LHCN-M2 (cell line): ENCODE data around the gene SNX1. TPM values are rescaled to one million over a fixed set of nuclear protein-coding genes. Genes with fewer than 3 reads are reported as not detected.
"Not testable (repeated sequence)": the region's sequence is repeated elsewhere in the genome, so short reads cannot be mapped to it uniquely, and the experiment has no call there.

Experiments
- DNase-seq: peaks from one replicate; pipeline ENCODE4 v3.0.0-alpha.2; 2012; ENCODE audit warnings: low read depth
- total RNA-seq: library from RNA; depleted of rRNA; stranded (reverse); fragments of >200 nt; gene quantifications from 2 replicates; pipeline ENCODE4 v1.2.3, GENCODE V29; 2014

The SNX1 gene
- total RNA-seq, 1 experiment from 2014 or later = 42.9 TPM

DNA sequence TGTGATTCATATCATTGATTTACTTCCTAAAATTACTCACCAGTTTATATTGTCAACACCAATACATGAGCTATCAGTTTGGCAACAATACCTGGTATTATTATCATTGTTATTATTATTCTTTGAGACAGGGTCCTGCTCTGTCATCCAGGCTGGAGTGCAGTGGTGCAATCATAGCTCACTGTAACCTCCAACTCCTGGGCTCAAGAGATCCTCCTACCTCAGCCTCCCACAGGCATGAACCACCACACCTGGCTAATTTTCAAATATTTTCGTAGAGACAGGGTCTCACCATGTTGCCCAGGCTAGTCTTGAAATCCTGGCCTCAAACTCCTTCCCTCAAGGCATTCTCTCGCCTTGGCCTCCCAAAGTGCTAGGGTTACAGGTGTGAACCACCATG lies 22.3 kb upstream of the SNX1 start:
- DNase-seq = not testable (repeated sequence)

DNA sequence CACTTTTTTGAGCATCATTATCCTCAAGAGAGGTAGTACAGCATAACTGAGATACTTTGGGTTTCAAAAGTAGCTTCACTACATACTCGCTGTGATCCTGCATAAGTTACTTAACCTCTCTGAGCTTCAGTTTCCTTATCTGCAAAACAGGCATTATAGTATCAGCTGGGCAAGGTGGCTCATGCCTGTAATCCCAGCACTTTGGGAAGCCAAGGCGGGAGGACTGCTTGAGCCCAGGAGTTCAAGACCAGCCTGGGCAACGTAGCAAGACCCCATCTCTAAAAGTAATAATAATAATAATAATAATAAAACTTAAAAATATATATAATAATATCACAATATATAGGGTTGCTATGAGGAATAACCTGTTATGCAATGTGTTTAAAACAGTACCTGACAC lies 13.0 kb upstream of the SNX1 start:
- DNase-seq = no peak

DNA sequence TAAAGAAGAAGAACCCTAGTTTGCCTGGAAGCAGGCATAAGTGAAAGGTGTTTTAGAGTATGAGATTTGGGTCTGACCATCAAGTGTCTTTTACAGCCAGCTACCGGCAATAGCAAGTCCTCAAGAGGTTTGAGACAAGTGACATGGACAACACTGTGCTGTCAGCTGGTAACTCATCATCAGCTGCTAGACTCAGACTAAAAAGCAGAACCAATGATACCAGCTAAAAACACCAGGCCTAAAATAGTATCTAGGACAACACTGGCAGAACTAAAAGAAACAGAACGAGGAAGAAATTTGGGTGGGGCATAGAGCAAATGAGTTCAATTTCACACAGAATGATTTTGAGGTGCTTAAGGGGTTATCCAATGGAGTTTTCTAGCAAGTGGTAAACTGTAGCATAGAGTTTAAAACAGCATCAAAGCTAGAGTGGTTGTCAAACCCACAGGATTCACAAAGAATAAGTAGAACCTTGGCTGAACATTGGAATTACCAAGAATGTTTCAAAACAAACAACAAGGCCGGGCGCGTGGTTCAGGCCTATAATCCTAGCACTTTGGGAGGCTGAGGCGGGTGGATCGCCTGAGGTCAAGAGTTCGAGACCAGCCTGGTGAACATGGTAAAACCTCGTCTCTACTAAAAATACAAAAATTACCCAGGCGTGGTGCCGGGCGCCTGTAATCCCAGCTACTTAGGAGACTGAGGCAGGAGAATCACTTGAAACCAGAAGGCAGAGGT lies 6.1 kb upstream of the SNX1 start:
- no peak for DNase-seq

DNA sequence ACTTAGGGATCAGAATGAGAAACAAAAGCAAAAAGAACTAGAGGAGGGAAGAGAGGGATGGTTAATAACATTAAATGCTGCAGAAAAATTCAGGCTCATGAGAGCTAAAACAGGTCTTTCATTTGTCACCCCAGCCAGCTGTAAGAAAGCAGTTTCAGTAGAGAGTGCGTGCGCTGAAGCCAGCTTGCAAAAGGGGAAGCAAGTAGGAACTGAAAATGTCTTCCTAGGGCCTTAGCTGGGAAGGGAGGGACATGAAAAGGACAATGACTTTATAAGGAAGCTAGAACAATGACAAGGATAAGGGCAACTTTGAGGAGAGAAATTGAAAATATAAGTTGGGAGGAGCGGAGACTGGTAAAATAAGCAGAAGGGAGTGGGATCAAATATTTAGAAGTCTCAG lies 5.3 kb upstream of the SNX1 start:
- no peak for DNase-seq

DNA sequence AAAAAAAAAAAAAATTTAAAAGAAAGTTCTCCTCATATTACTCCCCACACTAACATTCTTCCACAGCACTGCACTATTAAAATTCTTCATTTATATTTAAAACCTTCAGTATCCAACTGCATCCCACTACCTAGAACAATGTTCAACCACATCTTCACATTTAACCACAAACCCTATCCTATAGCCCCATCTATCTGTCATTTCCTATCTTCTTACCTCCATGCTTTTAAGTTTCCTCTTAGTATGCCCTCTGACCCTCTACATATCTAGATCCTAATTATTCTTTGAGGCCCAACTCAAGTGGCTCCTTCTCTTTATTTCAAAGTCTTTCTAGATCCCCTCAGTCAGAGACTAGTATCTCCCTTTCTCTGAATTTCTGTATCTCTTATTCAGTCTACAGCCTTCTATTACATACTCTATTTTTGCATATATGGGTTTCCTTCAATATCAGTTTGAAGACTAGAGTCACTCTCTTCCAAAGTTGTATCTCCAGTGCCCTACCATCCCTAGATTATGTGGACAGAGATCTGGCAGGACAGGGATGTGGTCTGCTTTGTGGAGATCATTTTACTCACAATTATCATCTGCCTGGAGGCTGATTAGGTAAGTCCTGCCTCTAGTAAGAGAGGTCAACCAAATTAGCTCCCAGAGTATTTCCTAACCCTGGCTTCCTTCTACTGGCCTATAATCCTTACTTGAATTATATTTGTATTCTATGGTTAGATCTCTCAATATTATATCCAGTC lies 3.5 kb upstream of the SNX1 start:
- no peak for DNase-seq

DNA sequence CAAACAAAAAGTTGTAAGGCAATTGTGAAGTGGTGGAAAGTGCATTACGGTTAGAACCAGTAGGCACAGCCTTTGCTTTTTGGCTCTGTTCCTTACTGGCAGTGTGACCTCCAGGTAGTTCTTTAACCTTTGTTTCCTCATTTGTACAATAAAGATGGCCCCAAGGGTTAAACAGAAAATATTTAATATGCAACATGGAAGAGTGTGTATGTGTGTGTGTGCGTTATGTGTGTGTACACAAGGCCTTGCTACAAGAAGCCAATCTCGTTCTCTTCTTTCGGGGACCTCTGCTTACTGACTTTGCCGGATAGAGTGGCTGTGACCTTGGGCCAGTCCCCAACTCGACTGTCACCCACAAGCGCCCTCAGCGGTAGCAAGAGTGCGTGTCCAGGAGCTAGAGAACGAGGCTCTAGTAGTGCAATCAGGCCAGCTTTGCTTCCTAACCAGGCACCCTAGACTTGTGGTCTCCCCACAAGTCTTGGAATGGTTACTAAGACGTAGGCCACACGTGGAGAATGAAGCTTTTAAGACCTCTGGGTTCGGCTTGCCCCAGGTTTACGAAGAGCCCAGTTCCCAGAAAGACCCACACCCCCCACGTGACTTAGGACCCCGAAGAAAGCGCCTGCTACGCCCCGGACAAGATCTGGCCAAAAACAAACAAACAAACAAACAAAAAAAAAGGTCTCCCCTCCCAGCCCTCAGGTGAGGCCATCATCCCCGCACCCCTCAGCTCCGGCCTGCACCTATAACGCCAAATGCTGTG lies 2.7 kb upstream of the SNX1 start:
- DNase-seq = peak; percentile 54

DNA sequence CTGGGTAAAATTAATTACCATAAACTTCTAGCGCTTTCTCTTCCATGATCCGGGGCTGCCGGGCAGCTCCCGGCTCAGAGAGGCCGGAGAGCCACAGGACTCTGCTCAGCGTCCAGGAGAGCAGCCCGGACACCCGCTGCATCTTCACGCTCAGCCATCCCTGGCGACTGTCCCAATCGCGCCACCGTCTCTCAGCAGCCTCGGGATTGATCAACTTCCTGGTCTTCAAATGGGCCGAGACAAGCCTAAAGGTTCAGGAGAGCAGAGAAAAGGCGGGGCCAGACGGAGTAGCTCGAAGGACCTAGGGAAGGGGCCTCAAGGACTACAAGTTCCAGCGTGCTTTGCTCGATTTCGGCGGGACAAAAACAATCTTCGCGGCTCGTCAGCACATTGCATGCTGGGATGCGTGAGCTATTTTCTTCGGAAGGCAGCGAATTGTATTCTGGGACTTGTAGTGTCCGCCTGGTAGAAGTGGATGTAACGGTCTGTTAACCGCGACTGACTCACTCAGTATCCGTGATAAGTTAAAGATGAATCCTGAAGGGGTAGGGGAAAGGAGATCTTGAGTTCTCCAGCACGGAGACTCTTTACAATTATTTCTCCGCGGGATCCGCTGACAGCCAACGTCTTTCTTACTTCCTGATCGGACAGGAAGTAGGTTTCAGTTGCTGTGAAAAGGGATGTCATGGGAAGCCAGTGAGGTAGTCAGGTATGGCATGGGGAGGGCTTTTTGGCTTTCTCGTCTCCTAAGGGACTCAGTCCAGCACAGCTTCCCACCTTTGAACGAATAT lies 2.0 kb upstream of the SNX1 start, which contains the start of gene CIAO2A:
TSS of gene CIAO2A (minus strand) at position 212 of the 791 bp plus-strand sequence. CDS start at position 142, 70 bp downstream.
- DNase-seq = peak; percentile 99

DNA sequence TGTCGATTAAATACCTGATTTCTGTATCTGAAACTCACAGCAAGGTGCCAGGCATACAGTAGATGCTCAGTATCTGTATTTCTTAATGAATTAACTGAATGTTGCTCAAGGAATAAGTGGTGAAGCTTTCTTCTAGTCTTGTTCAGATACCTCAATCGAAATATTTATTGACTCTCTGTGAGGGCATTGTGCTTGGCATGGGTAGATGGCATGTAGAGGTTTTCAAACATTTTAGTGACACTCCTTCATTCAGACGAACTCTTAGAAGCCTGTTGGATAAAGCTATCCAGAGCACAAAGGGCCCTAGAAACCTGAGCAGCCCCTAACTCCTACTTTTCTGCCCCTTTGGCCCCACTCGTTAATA lies 369 bp upstream of the SNX1 start:
- DNase-seq = no peak

DNA sequence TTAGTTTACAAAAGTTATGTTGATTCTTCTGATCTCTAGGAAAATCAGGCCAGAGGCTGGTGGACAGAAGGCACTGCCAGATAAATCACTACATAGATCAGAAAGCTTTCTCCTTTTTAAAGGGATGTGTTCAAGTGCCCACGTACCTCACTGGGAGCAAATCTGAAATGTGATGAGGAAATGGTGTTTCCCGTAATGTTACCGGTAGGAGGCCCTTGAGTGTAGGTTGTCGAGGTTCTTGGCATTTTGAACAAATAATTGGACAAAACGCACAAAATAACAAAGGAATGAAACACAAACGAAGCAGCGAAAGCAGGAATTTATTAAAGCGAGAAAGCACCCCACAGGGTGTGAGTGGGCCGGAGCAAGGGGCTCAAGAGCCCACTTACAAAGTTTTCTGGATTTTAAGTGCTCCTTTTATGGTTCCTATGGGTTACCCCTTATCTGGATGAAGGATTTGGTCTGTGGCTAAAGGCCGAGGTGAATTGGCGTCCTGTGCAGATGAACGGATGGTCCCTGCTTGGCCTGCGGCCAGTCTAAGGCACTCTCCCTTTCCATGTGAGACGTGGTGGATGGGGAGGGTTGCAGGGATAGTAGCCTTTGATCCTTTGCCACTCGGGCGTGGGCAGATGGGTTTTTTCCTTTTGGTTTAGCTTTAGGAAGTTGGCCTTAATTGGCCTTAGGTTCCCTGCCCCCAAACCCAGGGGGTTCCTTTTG lies 1.0 kb downstream of the SNX1 start:
- peak; percentile 25 for DNase-seq

DNA sequence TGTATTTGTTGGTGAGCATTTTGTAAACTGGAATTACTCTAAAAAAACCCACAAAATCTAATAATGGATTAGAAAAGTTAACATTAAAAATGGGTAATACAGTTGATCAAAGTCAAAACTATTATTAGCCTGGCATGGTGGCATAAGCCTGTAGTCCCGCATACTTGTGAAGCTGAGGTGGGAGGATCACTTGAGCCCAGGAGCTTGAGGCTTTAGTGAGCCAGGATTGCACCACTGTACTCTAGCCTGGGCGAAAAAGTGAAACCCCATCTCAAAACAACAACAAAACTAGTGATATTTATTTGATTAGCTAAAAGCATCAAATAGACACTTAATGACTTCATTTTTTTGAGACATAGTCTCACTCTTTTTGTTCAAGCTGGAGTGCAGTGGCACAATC lies 3.6 kb downstream of the SNX1 start:
- no peak for DNase-seq

DNA sequence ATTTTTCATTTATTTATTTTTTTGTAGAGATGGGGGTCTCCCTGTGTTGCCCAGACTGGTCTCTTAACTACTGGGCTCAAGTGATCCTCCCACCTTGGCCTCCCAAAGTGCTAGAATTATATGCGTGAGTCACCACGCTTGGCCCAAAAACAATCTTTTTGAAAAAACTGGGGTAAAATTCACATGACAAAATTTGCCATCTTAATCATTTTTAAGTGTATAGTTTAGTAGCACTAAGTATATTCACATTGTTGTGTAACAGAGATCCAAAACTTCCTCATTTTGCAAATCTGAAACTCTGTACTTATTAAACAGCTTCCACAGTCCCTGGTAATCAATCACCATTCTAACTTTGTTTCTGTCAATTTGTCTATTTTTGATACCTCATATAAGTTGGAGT lies 5.2 kb downstream of the SNX1 start:
- DNase-seq = no peak

DNA sequence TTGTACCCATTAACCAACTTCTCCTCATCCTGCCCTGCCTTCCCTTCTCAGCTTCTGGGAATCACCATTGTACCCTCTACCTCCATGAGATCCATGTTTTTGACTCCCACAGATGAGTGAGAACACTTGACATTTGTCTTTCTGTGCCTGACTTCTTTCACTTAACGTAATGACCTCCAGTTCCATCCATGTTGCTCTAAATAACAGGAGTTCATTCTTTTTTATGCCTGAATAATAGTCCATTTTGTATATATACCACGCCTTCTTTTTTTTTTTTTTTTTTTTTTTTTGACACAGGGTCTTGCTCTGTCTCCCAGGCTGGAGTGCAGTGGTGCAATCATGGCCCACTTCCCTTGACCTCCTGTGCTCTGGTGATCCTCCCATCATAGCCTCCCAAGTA lies 6.7 kb downstream of the SNX1 start:
- no peak for DNase-seq

DNA sequence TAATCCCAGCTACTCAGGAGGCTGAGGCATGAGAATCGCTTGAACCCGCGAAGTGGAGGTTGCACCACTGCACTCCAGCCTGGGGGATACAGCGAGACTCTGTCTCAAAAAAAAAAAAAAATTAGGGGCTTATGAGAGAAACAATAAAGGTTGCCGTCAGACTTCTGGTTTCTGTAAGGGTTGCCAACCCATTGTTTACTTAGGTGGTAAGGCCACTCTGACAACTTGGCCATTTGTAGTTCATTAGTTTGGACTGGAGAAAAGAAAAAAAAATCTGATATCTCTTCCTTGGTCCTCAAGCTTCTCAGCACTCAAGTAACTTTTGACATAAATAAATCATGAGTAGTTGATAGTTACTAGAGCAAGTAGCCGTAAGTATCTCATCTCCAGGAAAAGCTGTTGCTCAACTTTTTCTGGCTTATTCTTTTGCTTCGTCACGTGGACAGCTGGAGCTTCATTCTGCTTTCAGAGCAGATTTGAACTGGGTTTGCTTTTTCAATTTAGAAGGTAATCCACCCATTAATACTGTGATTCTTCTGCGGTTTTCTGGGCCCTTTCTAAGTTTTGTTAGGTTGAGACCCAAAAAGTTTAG lies 9.4 kb downstream of the SNX1 start:
- DNase-seq = peak; percentile 52

DNA sequence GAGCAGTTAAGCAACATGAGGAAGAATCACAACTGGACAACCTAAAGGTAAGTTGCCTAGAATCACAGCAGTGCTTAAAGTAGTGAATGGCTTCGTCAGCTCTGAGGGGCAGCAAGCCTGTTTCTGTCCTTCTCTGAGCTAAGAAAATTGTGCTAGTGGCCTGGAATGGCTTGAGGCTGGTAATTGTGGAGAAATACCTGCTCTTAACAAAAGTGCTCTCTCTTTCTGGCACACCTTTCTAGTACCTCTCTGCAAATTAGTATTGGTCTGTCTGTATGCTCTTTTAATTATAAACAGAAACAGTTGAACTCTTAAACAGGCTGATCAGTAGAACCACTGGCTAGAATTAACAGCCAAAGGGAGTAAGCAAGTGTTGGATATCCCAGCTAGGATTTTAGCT lies 11.6 kb downstream of the SNX1 start:
- DNase-seq = no peak

DNA sequence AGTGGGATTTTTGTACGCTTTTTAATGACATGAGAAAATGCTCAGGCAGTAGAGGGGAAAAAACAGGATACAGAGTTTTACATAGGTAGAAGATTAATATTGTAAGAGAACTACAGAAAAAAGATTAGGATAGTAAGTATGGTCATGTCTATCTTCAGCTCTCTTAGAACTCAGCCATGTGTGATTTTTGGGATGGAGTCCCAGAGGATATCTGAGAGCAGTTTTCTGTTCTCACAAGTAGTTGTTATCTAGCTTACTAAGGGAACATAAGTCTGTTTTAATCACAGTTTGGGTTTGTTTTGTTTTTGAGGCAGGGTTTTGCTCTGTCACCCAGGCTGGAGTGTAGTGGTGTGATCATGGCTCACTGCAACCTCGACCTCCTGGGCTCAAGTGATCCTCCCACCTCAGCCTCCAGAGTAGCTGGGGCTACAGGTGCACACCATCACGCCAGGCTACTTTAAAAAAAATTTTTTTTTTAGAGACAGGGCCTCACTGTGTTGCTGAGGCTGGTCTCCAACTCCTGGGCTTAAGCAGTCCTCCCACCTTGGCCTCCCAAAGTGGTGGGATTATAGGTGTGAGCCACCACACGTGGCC lies 14.4 kb downstream of the SNX1 start:
- DNase-seq = not testable (repeated sequence)

DNA sequence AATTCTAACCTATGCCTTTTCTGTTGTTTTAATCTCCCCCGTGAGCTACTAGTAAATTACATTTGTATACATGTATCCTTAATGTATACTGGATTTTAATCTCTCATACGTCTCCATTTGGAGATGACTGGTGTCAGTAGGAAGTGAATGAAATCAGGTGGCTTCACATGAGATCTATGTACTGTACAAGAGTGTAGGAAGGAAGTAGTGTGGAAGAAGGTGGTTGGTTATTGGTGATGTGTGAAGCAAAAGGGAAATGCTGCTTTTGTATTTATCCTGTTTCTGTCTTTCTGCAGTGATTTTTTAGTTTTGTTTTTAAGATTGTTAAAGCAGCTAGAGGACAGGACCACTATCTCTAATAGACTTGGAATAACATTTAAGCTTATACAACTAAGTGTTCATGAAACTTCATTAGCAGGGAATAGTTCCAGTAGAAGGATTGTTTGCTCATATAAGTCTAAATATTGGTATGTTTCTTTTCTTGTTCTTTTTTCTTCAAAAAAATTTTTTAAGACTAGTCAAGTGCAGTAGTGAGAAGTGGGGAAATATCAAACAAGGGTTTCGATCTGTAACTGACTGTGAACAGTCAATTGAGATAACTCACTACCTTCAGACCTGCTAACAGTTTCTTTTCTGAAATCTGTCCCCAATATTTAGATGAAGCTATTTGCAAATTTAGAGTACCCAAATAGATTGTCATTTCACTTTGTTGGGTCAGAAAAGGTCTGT lies 15.3 kb downstream of the SNX1 start:
- no peak for DNase-seq

DNA sequence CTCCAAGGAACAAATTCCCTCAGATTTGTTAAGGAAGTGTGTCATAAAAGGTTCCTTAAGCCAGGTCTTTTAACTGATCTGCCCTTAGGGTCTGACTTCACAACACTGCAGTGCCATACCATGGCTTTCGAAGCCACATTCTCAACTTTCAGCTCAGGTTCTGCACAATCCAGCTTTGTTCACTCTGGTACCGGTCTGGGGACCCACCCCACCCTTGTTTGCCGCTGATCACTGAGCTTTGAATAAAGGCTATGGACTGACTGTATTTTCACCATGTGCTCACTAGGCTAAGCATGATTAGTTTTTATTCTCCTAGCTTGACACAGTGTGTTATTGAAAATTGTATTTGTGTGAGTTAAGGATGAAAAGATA lies 15.9 kb downstream of the SNX1 start:
- no peak for DNase-seq

DNA sequence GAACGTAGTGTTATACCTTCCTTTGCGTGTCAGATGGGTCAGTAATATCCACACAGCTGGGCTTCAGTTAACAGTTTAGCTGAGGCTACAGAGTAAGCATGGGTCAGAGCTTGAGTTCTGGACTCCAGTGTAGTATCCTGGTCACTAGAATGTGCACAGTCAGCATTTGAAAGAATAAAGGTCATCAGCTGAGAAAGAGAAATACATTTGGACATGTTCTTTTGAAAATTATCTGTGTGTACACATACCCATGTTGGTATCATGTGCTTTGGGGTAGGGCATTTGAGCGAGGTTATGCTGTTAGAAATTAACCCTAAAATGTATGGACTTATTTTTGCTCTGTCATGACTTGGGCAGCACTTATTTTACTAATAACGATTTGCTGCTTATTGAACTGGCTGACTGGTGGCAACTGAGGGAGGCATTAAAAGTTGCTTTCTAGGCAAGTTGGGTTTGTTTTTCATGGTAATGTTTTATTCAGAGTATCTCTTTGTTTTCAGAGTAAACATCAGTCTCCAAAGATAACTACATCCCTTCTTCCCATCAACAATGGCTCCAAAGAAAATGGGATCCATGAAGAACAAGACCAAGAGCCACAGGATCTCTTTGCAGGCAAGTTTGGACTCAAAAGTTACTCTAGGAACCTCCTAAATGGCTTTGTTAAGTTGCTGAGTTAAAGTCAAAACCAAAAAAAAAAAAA lies 16.4 kb downstream of the SNX1 start:
- DNase-seq = no peak

DNA sequence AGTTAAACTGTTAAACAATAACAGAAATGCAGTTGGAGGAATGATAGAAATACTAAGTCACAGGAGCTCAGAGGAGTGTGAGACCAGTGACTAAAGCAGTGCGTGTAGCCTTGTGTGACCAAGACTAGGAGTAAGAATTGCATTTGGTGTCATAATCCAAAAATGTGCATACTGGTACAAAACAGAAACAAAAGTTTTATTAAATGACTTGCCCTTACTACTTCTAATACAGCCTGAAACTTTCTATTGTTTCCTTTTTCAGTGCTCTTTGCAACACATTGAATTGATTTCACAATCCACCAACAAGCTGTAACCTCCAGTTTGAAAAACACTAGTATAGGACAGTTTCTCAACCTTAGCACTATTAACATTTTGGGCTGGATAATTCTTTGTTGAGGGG lies 17.1 kb downstream of the SNX1 start:
- DNase-seq = no peak
